Spleen (tissue), 11 donors: ENCODE data around the gene FAM120A. TPM values are rescaled to one million over a fixed set of nuclear protein-coding genes. Genes with fewer than 3 reads are reported as not detected.

Experiments used
- DNase-seq: peaks from one replicate; pipeline ENCODE4 v3.0.0-alpha.2; 2020
- H3K27ac ChIP-seq, 8 donors: fragments of 200-600 bp; sonication (generic) in 7 of 8; 1 replicate in 4 of 8; 2 replicates in 4 of 8; pipeline versions ENCODE4 v1.5.0 to v1.8.0; 2016 to 2021; ENCODE audit warnings: inconsistent platforms in 4 of 8, mild to moderate bottlenecking in 4 of 8, moderate library complexity in 1 of 8
- H3K27me3 ChIP-seq, 7 donors: fragments of 200-600 bp; sonication (generic) in 6 of 7; replicated peaks in 1 of 7; 1 replicate in 4 of 7; 2 replicates in 3 of 7; pipeline versions ENCODE4 v1.5.0 to v1.8.0; 2016 to 2021; ENCODE audit warnings: inconsistent platforms in 3 of 7, mild to moderate bottlenecking in 1 of 7
- H3K36me3 ChIP-seq, 6 donors: fragments of 200-600 bp; sonication (generic) in 5 of 6; 1 replicate in 4 of 6; 2 replicates in 2 of 6; pipeline versions ENCODE4 v1.5.0 to v1.8.0; 2016 to 2021; ENCODE audit warnings: inconsistent platforms in 2 of 6
- H3K4me1 ChIP-seq, 6 donors: fragments of 200-600 bp; sonication (generic) in 5 of 6; 1 replicate in 3 of 6; 2 replicates in 3 of 6; pipeline versions ENCODE4 v1.5.0 to v1.8.0; 2016 to 2021; ENCODE audit warnings: inconsistent platforms in 3 of 6
- H3K4me3 ChIP-seq, 8 donors: fragments of 200-600 bp; sonication (generic) in 7 of 8; 1 replicate in 4 of 8; 2 replicates in 4 of 8; pipeline versions ENCODE4 v1.5.0 to v1.8.0; 2016 to 2021; ENCODE audit warnings: inconsistent platforms in 4 of 8, mild to moderate bottlenecking in 4 of 8, moderate library complexity in 2 of 8
- H3K9me3 ChIP-seq, 8 donors: fragments of 200-600 bp; sonication (generic) in 7 of 8; 1 replicate in 4 of 8; 2 replicates in 4 of 8; pipeline versions ENCODE4 v1.5.0 to v1.8.0; 2016 to 2021; ENCODE audit warnings: inconsistent platforms in 4 of 8
- CTCF ChIP-seq, 11 experiments: fragments of 200-600 bp in 7 of 11; fragments of 450-650 bp in 4 of 11; sonication (generic) in 4 of 11; IDR thresholded peaks in 8 of 11; conservative IDR thresholded peaks in 3 of 11; 1 replicate in 7 of 11; 2 replicates in 4 of 11; pipeline versions ENCODE4 v1.4.0 to v1.8.0; 2016 to 2021; ENCODE audit warnings: antibody characterized with exemption in 11 of 11, inconsistent platforms in 4 of 11, mild to moderate bottlenecking in 1 of 11
- POLR2A ChIP-seq, 3 donors: fragments of 450-650 bp; IDR thresholded peaks; one replicate each; pipeline ENCODE4 v1.5.1; 2017; ENCODE audit warnings: antibody characterized with exemption in 3 of 3, mild to moderate bottlenecking in 1 of 3
- POLR2AphosphoS5 ChIP-seq, 3 donors: sonication (generic); formaldehyde crosslinking; IDR thresholded peaks; one replicate each; pipeline ENCODE4 v1.5.1; 2017; ENCODE audit warnings: antibody characterized with exemption in 3 of 3
- WGBS, 5 donors: extraction: QIAGEN DNeasy Blood & Tissue Kit in 3 of 5; methylation state at CpG; one replicate each; pipeline versions ENCODE4 v1.1.5 to v1.1.7; 2013 to 2018; 5-methylcytosine and 5-hydroxymethylcytosine counted together
- intact Hi-C: fragments of 100-400 bp; cut with DNase I; formaldehyde crosslinking; loops from one replicate; pipeline ENCODE4 v1.15.0; 2023; ENCODE audit warnings: low total_unique reads
- polyA plus RNA-seq, 3 donors: library from polyadenylated mRNA; stranded (reverse); fragments of 200-250 nt; gene quantifications; one replicate each; pipeline ENCODE4 v1.2.1, GENCODE V29; 2013
- total RNA-seq, 7 donors: library from RNA; depleted of rRNA in 3 of 7; stranded (reverse); fragments of >200 nt in 3 of 7; fragmentation: NEBNext Ultra II Directional in 4 of 7; extraction: Animal tissue kit (Norgen Biotek cat#: 25700) in 4 of 7; gene quantifications; one replicate each; pipeline versions ENCODE4 v1.1.0 to v1.2.1, GENCODE V29; 2016 to 2021
- donor health status: healthy with polysubstance abuse.
- donor health status: DM: no; HTN: no; CAD: no; lungs with moderate emphysema.
- donor health status: DM: no; HTN: no; CAD: no.
- donor health status: Bipolar disorder and iron deficiency.
- donor health status: healthy.
- donor health status: DM: no; HTN: no; CAD: no.
- donor health status: DM: yes; HTN: yes; CAD: no.

FAM120A gene
- total and polyA plus RNA-seq, 10 donors, result 33.0 to 116 (median 102) TPM

DNA sequence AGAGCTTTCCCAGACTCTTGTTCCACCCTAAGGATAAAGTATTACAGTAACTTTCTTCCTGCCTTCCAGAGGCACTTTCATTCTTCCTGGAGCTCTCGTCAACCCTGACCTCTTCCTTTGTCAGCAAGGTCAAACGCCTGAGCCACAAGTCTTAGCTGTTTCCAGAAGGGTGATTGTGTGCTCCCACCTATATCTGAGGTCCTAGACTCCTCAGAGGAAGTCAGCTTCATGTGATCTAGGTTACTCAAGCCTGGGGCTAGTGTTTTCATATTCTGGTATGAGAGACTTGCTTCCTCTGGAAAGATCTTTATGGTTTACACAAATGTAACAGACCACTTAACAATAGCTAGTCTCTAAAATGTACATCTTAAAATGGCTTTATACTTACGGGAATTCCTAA lies 5.4 kb upstream of the FAM120A start:
- 42 to 69% (median 62%) methylated on average over 3 of the region's 3 CpGs for WGBS, 5 donors
- Histone ChIP-seq H3K4me1 (peaks cover 9 to 33% (median 19%) of the 10 kb centered on the region in 6 donors), H3K4me3 (no peak overlapping the region), H3K36me3 (peaks cover 0 to 51% (median 32%) of the 10 kb centered on the region in 6 donors), H3K27ac (peak overlapping the region in 2 of 8 donors; percentile 37 to 40), H3K9me3 (no peaks in the 10 kb centered on the region), H3K27me3 (no peaks in the 10 kb centered on the region)
- intact Hi-C loops, result no loop called here
- TF ChIP-seq CTCF (IDR thresholded peaks at IDR 0.05 in 8 of 11, conservative IDR thresholded peaks at IDR 0.05 in 3 of 11) (no peak), POLR2A (IDR thresholded peaks at IDR 0.05) (no peak), POLR2AphosphoS5 (IDR thresholded peaks at IDR 0.05) (no peak)
- DNase-seq, result no peak

- no peaks in the 10 kb centered on the region for H3K27me3 ChIP-seq
- intact Hi-C loops, result no loop called here
- 85 to 100% (median 96%) methylated on average over 4 of the region's 4 CpGs for WGBS, 5 donors
- H3K4me1 ChIP-seq, result peaks cover 9 to 33% (median 19%) of the 10 kb centered on the region in 6 donors
- no peak overlapping the region for H3K27ac ChIP-seq
- TF ChIP-seq POLR2A (IDR thresholded peaks at IDR 0.05) (no peak), CTCF (IDR thresholded peaks at IDR 0.05 in 8 of 11, conservative IDR thresholded peaks at IDR 0.05 in 3 of 11) (no peak)
- no peaks in the 10 kb centered on the region for H3K9me3 ChIP-seq
- peaks cover 0 to 51% (median 32%) of the 10 kb centered on the region in 6 donors for H3K36me3 ChIP-seq
- no peak overlapping the region for H3K4me3 ChIP-seq
- DNase-seq, result no peak
Measured at GRCh38 chr9:93447655-93448054, 3.8 kb upstream of the FAM120A start.

GRCh38 chr9:93451849-93452709 lies 594 bp downstream of the FAM120A start:
- WGBS, 5 donors, result 0 to 1% (median 1%) methylated on average over 28 to 92 of the region's 92 CpGs
- DNase-seq, result peak; percentile 93
- peaks cover 28 to 59% (median 51%) of the 10 kb centered on the region in 6 donors for H3K4me1 ChIP-seq
- H3K9me3 ChIP-seq, result no peaks in the 10 kb centered on the region
- H3K4me3 ChIP-seq, result peak overlapping the region; percentile 88 to 98 (median 96)
- H3K27ac ChIP-seq, result peak overlapping the region; percentile 91 to 99 (median 98)
- H3K27me3 ChIP-seq, result no peaks in the 10 kb centered on the region
- intact Hi-C loops, result no loop called here
- H3K36me3 ChIP-seq, result peaks cover 0 to 29% (median 20%) of the 10 kb centered on the region in 6 donors
- peak; percentile 14 to 78 (median 62) for TF ChIP-seq POLR2AphosphoS5 (IDR thresholded peaks at IDR 0.05)
- no peak for TF ChIP-seq POLR2A (IDR thresholded peaks at IDR 0.05)
- TF ChIP-seq CTCF (IDR thresholded peaks at IDR 0.05 in 8 of 11, conservative IDR thresholded peaks at IDR 0.05 in 3 of 11), result peak in 8 of 11 experiments; percentile 10 to 48 (median 36)

GRCh38 chr9:93452710-93453046 lies 1.2 kb downstream of the FAM120A start:
- TF ChIP-seq POLR2AphosphoS5 (IDR thresholded peaks at IDR 0.05), result no peak
- no peak for TF ChIP-seq POLR2A (IDR thresholded peaks at IDR 0.05)
- no peak for TF ChIP-seq CTCF (IDR thresholded peaks at IDR 0.05 in 8 of 11, conservative IDR thresholded peaks at IDR 0.05 in 3 of 11)
- H3K36me3 ChIP-seq, result peaks cover 0 to 23% (median 14%) of the 10 kb centered on the region in 6 donors
- H3K4me3 ChIP-seq, result peak overlapping the region; percentile 88 to 98 (median 96)
- H3K9me3 ChIP-seq, result no peaks in the 10 kb centered on the region
- WGBS, 5 donors, result 0 to 2% (median 1%) methylated on average over 10 of the region's 10 CpGs
- H3K4me1 ChIP-seq, result peaks cover 30 to 65% (median 57%) of the 10 kb centered on the region in 6 donors
- intact Hi-C loops, result no loop called here
- H3K27me3 ChIP-seq, result no peaks in the 10 kb centered on the region
- peak overlapping the region; percentile 91 to 99 (median 98) for H3K27ac ChIP-seq
- DNase-seq, result peak; percentile 84
